ENCODE results near the gene SPIN2B.

- TF ChIP-seq EZH2phosphoT487 (IDR thresholded peaks at IDR 0.05; ENCODE audit: insufficient read depth, low read depth) (no peak), EZH2 (IDR thresholded peaks at IDR 0.05; ENCODE audit: insufficient read depth, poor library complexity, severe bottlenecking) (no peak)
Observed at GRCh38 chrX:57137501-57137900, 16.2 kb upstream of the SPIN2B start.
